Activated CD4-positive, alpha-beta T cell treated with anti-CD3 and anti-CD28 coated beads, Interleukin-2, amount 10 ng/mL, durations not matched to agents 24 days and 14 days (primary cell): ENCODE results near the gene SLC15A2. TPM values are rescaled to one million over a fixed set of nuclear protein-coding genes. Genes with fewer than 3 reads are reported as not detected.

ENCODE experiments used
- DNase-seq: peaks from one replicate; pipeline ENCODE4 v3.0.0; 2022
- H3K27ac Mint-ChIP-seq: one replicate; pipeline ENCODE4 v1.8.0; 2022; ENCODE audit warnings: mild to moderate bottlenecking, mixed read lengths
- H3K27me3 Mint-ChIP-seq: one replicate; pipeline ENCODE4 v1.8.0; 2022; ENCODE audit warnings: mixed read lengths
- H3K36me3 Mint-ChIP-seq: one replicate; pipeline ENCODE4 v1.8.0; 2022; ENCODE audit warnings: low read depth, mild to moderate bottlenecking, mixed read lengths
- H3K4me1 Mint-ChIP-seq: one replicate; pipeline ENCODE4 v1.8.0; 2021; ENCODE audit warnings: mixed read lengths
- H3K4me3 Mint-ChIP-seq: one replicate; pipeline ENCODE4 v1.8.0; 2022; ENCODE audit warnings: mild to moderate bottlenecking, moderate library complexity, mixed read lengths
- H3K9me3 Mint-ChIP-seq: one replicate; pipeline ENCODE4 v1.8.0; 2021; ENCODE audit warnings: mixed read lengths
- intact Hi-C: fragments of 100-400 bp; cut with micrococcal nuclease; formaldehyde crosslinking; loops from one replicate; pipeline ENCODE4 v1.15.1; 2023
- total RNA-seq: library from RNA; stranded (reverse); gene quantifications from 2 replicates; pipeline ENCODE4 v1.2.3, GENCODE V29; 2022

Gene SLC15A2
- total RNA-seq, 1 donor from 2014 or later = 2.7 TPM

DNA sequence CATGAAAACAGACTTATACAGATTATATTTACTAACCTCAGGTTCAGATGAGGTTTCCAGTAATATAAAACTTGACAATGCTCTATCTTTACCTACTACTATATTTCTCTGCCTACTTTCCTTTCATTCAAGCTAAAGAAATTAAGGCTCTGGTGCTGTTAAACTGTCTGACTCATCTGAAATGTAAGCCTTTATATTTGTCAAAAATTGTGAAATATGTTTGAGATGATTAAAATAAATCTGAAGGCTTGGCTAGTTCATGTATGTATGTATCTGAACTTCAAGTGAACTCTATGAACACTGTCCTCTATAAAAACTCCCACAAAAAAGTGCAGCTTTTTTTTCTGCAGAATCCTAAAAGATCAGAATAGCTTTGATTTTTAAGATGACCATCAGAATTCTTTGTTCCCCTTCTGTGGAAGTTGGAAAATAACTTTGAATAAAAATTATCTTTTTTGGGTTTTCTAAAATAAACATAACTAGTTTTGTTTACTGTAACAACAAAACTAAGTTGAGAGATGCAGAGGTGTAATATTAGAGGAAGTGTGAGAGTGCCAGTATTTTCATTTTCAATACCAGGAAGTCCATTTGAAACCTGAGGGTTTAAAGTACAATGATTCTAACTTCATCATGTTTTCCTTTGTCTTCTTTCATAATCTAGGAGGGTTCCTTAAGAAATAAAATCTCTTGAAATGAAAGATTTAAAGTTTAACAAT lies 85.7 kb downstream of the SLC15A2 start:
- Mint-ChIP-seq H3K4me3 (no peak overlapping the region), H3K27ac (no peak overlapping the region), H3K27me3 (peaks cover 2% of the 10 kb centered on the region), H3K36me3 (peaks cover 2% of the 10 kb centered on the region), H3K4me1 (peaks cover 5% of the 10 kb centered on the region), H3K9me3 (peaks cover 30% of the 10 kb centered on the region)
- no peak for DNase-seq
- intact Hi-C loops = no loop called here

DNA sequence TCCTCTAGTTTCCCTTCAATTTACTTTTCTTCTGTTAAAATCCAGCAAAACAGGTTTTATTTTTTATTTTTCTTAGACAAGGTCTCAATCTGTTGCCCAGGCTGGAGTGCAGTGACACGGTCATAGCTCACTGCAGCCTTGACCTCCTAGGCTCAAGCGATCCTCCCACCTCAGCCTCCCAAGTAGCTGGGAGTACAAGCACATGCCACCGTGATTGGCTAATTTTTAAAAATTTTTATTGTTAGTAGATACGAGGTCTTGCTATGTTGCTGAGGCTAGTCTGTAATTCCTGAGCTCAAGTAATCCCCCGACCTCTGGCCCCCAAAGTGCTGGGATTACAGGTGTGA lies 86.2 kb downstream of the SLC15A2 start:
- peaks cover 2% of the 10 kb centered on the region for H3K36me3 Mint-ChIP-seq
- no peak overlapping the region for H3K27ac Mint-ChIP-seq
- no peak overlapping the region for H3K4me3 Mint-ChIP-seq
- DNase-seq = no peak
- H3K4me1 Mint-ChIP-seq = peaks cover 5% of the 10 kb centered on the region
- peaks cover 2% of the 10 kb centered on the region for H3K27me3 Mint-ChIP-seq
- intact Hi-C loops = no loop called here
- H3K9me3 Mint-ChIP-seq = peaks cover 31% of the 10 kb centered on the region

DNA sequence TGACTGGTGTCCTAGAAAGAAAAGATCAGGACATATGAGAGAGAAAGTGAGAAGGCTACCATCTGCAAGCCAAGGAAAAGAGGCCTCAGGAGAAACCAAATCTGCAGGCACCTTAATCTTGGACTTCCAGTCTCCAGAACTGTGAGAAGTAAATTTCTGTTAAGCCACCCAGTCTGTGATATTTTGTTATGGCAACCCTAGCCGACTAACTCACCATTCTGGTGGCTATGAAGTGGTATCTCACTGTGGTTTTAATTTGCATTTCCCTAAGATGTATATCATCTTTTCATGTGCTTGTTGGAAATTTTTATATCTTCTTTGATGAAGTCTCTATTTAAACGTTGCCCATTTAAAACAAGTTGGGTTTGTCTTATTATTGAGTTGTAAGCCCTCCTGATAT lies 87.3 kb downstream of the SLC15A2 start:
- H3K4me1 Mint-ChIP-seq = peaks cover 5% of the 10 kb centered on the region
- H3K9me3 Mint-ChIP-seq = peaks cover 31% of the 10 kb centered on the region
- H3K27me3 Mint-ChIP-seq = peaks cover 2% of the 10 kb centered on the region
- intact Hi-C loops = no loop called here
- H3K36me3 Mint-ChIP-seq = peaks cover 2% of the 10 kb centered on the region
- H3K4me3 Mint-ChIP-seq = no peak overlapping the region
- H3K27ac Mint-ChIP-seq = no peak overlapping the region
- peak; percentile 54 for DNase-seq

DNA sequence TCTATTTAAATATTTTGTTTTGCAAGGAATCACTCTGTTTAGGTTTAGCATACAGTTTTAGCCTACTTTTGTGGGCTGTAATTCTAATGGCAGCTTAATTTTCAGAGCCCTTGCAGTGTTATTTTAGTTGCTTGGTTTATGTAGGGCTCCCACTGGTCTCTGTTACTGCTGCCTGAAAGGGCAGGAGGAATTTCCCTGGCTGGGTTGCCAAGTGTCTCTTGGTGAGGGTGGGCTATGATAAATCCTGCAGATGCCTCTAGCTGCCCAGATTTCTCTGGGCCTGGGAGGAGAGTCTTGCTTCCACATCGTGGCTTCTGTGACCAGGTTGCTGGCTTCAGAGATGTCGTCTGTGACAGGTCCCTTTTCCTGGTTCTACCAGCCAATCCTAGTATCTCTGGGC lies 91.6 kb downstream of the SLC15A2 start:
- Mint-ChIP-seq H3K36me3 (peaks cover 2% of the 10 kb centered on the region), H3K27ac (no peak overlapping the region), H3K9me3 (peaks cover 18% of the 10 kb centered on the region), H3K4me1 (peaks cover 12% of the 10 kb centered on the region), H3K4me3 (no peak overlapping the region), H3K27me3 (peaks cover 2% of the 10 kb centered on the region)
- intact Hi-C loops = no loop called here
- DNase-seq = peak; percentile 25

DNA sequence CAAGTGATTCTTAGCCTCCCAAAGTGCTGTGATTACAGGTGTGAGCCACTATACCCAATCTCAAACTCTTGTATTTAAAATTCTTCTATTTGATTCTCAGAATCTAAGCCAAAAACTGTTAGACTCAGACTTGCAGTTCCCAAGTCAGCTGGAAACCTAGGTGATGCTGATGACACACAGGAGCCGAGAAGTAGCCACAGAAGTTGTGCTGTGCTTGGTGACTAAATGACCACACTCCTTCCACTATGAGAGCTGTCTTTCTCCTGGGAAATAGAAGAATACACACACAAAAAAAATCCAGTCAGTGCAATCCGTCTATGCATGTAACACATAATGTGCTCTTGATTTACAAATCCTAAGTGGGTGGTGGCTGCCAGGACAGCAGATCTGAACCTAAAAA lies 93.9 kb downstream of the SLC15A2 start:
- Mint-ChIP-seq H3K9me3 (peaks cover 14% of the 10 kb centered on the region), H3K4me3 (no peak overlapping the region), H3K4me1 (peaks cover 9% of the 10 kb centered on the region), H3K27me3 (peaks cover 2% of the 10 kb centered on the region), H3K27ac (peak overlapping the region; percentile 48), H3K36me3 (peaks cover 2% of the 10 kb centered on the region)
- DNase-seq = peak; percentile 57
- intact Hi-C loops = no loop called here

DNA sequence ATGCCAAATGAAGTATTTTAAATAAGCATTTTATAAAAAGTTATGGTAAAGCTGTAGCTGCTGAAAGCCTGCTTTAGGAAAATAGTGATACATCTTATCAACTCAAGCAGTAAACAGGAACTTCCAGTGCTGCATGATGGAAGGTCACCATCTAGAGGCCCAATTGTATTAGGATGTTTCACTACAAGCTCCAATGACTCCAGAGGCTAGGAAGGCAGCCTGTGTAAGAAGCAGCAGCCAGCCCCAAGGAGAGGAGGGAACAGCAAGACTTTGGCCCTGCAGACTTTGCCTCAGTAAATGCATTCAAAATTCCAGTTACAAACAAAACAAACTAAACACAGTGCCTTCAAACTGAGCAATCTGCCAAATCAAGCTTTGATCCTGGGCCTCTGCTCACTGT lies 95.7 kb downstream of the SLC15A2 start:
- Mint-ChIP-seq H3K4me3 (no peak overlapping the region), H3K27ac (no peak overlapping the region), H3K4me1 (peaks cover 9% of the 10 kb centered on the region), H3K36me3 (no peaks in the 10 kb centered on the region), H3K27me3 (no peaks in the 10 kb centered on the region), H3K9me3 (peaks cover 4% of the 10 kb centered on the region)
- intact Hi-C loops = no loop called here
- DNase-seq = peak; percentile 54

DNA sequence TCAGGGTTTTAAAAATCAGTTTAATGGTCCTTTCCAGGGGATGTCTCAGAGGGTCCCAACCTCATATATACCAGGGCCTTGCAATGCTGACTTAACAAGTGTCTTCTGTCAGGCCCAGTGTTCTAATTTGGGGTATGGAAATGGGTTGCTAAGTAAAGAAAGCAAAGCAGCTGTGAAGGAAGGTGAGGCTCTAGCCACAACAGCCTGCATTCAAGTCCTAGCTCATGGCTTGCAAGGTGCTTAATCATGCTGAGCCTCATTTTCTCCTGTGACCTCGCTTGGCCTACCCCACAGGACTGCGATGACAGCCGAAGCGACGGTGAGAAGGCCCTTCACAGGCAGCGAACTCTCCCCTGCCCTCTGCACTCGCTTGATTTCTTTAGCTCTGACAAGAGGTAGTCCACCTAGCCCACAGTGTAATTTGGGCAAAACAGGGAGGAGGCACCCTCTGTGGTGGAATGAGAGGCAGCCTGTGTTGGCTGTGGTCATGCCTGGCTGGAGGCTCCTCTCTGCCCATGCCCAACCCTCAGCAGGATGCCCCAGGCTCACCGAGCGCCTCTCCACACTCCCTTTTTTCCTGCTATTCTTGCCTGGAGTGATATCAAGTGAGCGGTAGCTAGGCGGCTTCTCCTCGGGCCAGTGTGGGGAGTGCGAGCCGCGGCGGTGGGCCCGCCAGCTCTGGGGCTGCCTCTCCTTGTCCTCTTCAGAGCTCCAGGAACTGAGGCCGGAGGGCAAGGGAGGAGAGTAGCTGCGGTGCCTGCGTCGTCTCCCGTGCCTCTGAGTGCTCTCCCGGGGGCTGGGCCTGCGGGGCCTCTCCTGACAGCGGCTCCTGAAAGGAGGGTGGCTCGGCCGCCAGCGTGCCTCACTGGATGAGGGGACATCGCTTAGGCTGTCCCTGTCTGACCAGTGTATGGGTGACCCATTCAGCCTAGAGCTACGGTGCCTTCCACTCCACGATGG lies 98.7 kb downstream of the SLC15A2 start:
- Mint-ChIP-seq H3K4me1 (peaks cover 26% of the 10 kb centered on the region), H3K9me3 (no peaks in the 10 kb centered on the region), H3K27ac (no peak overlapping the region), H3K27me3 (no peaks in the 10 kb centered on the region), H3K36me3 (no peaks in the 10 kb centered on the region), H3K4me3 (no peak overlapping the region)
- intact Hi-C loops = no loop called here
- peak; percentile 51 for DNase-seq

Other genes starting within 250 kb of the SLC15A2 start
- gene HCLS1, start 233.5 kb upstream of the SLC15A2 start, total RNA-seq = 210 and 216 TPM in 2 replicates
- 21.0 and 22.2 TPM in 2 replicates for gene GOLGB1, start 144.7 kb upstream of the SLC15A2 start, total RNA-seq
- gene IQCB1, start 59.3 kb upstream of the SLC15A2 start, total RNA-seq = 49.1 and 51.6 TPM in 2 replicates
- gene EAF2, start 59.2 kb upstream of the SLC15A2 start, total RNA-seq = 13.7 and 14.5 TPM in 2 replicates
- 0.16 and 0.17 TPM in 2 replicates for gene ILDR1, start 127.8 kb downstream of the SLC15A2 start, total RNA-seq
- gene CD86, start 161.0 kb downstream of the SLC15A2 start, total RNA-seq = 1.4 TPM in 2 replicates